ENCODE results near the gene GRIN2D.
"Not testable (repeated sequence)": the region's sequence is repeated elsewhere in the genome, so short reads cannot be mapped to it uniquely, and the experiment has no call there.

GRIN2D gene

GRCh38 chr19:48371771-48372170 is 21.7 kb upstream of the GRIN2D start:
- not testable (repeated sequence) for DNase-seq

DNA sequence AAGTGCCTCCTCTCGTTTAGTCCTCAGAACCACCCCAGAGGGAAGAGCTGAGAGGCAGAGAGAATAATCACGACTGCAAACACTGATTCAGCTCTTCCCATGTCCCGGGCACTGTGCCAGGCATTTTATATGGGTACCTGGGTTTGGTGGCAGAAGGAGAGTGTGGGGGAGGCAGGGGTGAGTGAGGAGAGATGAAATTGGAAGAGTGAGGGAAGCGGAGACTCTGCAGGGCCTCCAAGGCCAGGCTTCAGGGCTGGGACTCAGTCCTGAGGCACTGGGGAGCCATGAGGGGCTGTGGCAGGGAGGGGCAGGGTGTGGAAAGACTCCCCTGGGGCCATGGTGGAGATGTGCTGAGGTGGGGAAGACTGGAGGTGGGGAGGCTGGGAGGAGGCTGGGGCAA is 20.6 kb upstream of the GRIN2D start:
- DNase-seq: no peak

DNA sequence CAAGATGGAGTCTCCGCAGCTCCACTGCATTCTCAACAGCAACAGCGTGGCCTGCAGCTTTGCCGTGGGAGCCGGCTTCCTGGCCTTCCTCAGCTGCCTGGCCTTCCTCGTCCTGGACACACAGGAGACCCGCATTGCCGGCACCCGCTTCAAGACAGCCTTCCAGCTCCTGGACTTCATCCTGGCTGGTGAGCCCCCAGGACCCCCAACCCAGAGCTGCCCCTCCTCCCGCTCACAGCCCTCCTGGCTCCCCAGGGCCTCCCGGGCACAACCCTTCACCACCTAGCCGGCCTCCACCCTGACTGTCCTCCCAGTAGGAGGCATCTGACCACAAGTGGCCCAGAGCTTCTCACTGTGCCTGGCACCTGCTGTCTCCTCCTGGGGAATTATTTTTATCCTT is 19.9 kb upstream of the GRIN2D start:
- no peak for DNase-seq

DNA sequence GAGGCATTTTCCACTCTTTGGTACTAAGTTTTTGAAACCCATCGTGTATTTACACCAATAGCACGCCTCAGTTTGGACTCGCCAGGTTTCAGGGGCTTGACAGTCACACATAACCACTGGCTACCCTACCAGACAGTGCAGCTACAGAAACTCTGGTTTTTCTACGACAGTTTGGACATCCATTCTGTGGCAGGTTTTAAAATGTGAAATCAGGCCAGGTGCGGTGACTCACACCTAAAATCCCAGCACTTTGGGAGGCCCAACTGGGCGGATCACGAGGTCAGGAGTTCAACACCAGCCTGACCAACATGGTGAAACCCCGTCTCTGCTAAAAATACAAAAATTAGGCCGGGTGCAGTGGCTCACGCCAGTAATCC is 15.3 kb upstream of the GRIN2D start:
- DNase-seq: no peak

- no peak for DNase-seq
Observed at GRCh38 chr19:48379058-48379457, 14.4 kb upstream of the GRIN2D start.

DNA sequence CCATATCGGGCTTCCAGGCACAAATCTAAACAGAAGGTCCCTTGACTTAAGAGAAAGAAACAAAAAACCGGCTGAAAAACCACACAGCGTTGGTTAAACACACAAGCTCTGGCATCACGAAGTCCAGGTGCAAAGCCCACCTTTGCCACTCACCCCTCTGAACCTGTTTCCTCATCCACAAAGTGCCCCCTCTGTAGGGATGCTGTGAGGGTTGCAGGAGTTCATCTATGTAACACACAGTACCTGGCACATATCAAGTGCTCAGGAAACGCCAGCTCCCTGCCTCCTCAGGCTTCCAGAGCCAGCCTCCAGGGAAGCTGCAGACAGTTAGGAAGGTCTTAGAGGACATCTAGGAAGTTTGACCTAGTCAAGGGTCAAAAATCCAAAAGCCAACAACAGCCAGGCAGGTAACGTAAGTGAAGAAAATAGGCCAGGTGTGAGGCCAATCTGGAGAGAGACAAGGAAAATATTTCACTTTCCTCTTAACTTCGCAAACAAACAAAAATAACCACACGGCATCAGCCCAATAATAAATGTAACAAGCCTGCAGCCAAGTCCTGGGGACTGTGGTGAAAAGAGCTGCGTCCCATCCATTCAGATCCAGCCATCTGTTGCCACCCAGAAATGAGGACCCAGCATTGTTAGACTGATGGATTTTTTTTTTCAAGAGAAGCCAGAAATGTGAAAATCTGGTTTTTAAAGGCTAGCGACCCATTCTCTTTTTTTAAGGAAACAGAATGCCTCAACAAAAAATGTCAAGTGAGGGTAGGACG is 12.1 kb upstream of the GRIN2D start:
- DNase-seq: no peak

DNA sequence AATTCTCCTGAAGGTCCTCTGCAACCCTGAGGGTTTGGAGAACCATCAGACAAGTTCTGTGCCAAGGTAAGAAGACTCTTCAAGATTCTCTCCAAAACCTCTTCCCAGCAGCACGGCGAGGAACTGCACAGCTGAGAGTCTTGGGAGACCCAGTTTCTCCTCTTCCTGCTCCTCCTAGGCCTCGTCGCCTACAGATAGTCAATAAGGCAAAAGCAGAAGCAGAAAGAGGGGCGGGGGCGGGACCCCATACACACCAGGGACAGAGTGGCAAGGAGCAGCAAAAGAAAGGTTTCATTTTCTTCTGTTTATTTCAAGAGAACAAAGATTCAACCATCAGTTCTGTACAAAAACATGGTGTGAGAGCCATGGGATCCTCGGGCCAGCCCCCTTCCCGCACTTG is 11.2 kb upstream of the GRIN2D start:
- no peak for DNase-seq

GRCh38 chr19:48385461-48386087 is 7.9 kb upstream of the GRIN2D start:
- no peak for DNase-seq

- no peak for DNase-seq
Observed at GRCh38 chr19:48386981-48387380, 6.5 kb upstream of the GRIN2D start.

- DNase-seq: peak; percentile 68
Observed at GRCh38 chr19:48390188-48391099, 3.0 kb upstream of the GRIN2D start.

DNA sequence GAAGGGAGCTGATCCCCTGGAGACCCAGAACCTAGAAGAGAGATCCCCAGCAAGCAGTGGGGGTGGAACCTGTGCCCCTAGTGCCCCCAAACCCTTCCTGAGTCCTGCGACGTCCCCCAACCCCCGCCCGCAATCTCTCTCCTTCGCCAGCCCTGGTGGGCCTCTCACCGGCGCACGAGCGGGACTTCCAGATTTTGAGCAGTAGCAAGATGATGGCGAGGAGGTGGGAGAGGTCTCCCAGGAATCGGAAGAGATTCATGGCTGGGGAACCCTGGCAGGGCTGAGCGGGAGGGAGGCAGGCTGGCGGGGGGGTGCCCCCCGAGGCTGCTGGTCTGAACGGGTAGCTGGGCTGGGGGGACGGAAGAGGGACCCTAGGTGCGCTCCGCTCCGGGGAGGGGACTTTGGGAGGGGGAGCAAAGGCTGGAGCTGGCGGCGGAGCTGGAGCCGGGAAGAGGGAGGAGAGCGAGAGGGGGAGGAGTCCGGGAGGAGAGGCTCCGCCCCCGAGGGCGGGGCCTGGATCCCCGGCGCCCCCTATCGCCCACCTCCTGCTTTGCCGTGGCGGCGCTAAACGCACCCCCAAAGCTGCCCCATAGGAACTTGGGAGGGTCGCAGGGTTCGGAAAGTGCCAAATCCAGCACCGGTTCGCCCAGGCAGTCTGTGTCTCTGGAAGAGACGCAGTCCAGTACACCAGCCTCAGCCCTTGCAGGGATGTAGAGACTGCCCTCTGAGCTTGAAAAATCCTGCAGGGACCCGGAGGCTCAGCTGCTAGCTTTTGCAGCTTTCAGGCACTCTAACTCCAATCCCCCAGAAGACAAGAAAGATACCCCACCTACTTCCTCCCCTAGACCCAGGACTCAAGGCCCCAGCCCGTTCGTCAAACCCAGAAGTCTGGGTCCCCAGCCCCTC is 2.1 kb upstream of the GRIN2D start, which contains the start of gene KDELR1:
Gene KDELR1, minus strand, starts transcription at position 452 of the 906 bp plus-strand sequence. Its CDS starts 193 bp downstream, at position 259.
- DNase-seq: peak; percentile 69

GRCh38 chr19:48392006-48392344 is 1.5 kb upstream of the GRIN2D start:
- DNase-seq: not testable (repeated sequence)

- no peak for DNase-seq
Observed at GRCh38 chr19:48392860-48393558, 459 bp upstream of the GRIN2D start.

DNA sequence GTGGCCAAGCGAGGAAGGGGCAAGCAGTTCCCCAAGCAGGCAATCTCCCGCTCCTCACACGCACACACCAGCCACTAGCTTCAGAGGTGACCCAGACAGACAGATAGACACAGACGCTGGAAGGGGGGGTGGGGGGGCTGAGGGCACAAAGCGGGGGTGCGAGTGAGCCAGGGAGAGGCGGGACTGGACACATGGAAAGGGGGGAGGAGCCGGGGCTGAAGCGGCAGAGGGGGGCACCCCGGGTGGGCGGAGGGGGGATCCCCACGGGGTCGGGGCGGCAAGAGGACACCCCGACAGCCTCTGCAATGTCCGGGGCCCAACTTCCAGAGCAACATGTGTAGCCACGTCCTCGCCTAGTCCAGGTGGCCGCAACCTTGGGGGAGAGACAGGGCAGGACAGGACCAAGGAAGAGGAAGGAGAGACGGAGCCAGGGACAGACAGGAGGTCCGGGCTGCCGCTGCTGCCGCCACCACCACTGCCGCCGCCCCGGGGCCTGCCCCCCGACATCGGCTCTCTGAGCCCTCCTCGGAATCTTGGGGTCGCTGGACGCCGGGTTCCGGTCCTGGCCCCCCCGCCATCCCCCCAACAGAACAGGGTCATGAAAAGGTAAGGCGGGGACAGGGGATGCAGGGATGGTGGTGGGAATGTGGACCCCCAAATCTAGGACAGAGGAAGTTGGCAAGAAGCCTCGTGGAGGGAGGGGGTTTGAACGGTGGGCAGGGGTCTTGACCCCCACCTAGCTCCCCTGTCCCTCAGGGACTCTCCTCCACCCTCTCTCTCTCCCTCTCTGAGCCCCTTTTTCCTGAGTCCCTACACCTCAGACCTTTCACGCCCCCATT is 1.1 kb downstream of the GRIN2D start:
- no peak for DNase-seq

- no peak for DNase-seq
Observed at GRCh38 chr19:48395170-48395455, 1.6 kb downstream of the GRIN2D start.

DNA sequence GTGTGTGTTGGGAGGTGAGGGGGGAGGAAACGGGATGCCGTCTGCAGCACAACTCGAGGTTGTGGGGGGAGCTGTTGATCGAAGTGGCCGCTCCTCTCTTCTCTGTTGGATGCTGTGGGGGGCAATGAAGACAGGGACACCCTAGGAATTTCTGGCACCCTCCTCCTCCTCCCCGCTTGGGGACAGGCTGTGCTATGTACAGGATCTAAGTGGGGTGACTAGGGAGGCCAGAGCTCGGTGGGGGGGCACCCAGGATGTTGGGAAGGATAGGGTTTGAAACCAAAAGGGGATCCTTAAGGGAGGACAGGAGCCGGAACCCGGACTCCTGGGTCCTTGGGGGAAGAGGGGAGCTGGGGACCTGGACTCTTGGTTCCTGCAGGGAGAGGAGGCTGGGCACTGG is 2.0 kb downstream of the GRIN2D start:
- no peak for DNase-seq

GRCh38 chr19:48396016-48396823 is 2.8 kb downstream of the GRIN2D start:
- no peak for DNase-seq

DNA sequence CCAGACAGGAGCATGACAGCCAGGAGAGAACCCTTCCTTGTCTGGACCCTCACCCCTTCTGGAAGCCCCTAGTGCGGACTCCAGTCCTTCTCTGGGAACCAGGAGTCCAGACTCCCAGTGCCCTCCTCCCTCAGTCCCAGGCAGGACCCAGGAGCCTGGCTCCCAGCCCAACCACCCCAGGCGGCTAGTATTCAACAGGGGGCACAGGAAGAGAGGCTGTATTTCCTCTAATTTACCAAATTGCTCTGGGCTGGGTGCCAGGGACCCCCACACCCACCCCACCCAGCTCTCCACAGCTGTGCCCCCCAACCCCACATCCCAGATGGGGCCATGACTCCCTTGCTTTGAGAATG is 3.3 kb downstream of the GRIN2D start:
- DNase-seq: no peak

- no peak for DNase-seq
Observed at GRCh38 chr19:48397263-48398101, 4.0 kb downstream of the GRIN2D start.

- DNase-seq: no peak
Observed at GRCh38 chr19:48398102-48398374, 4.6 kb downstream of the GRIN2D start.
